SKM-1 (cell line): ENCODE data around the gene TRERF1.
"Not testable (repeated sequence)": the region's sequence is repeated elsewhere in the genome, so short reads cannot be mapped to it uniquely, and the experiment has no call there.

ENCODE experiments used
- DNase-seq: peaks from one replicate; lab custom pipeline; 2025; ENCODE audit not compliant: unreplicated experiment; lab: John Stamatoyannopoulos, UW

Gene TRERF1, protein sequence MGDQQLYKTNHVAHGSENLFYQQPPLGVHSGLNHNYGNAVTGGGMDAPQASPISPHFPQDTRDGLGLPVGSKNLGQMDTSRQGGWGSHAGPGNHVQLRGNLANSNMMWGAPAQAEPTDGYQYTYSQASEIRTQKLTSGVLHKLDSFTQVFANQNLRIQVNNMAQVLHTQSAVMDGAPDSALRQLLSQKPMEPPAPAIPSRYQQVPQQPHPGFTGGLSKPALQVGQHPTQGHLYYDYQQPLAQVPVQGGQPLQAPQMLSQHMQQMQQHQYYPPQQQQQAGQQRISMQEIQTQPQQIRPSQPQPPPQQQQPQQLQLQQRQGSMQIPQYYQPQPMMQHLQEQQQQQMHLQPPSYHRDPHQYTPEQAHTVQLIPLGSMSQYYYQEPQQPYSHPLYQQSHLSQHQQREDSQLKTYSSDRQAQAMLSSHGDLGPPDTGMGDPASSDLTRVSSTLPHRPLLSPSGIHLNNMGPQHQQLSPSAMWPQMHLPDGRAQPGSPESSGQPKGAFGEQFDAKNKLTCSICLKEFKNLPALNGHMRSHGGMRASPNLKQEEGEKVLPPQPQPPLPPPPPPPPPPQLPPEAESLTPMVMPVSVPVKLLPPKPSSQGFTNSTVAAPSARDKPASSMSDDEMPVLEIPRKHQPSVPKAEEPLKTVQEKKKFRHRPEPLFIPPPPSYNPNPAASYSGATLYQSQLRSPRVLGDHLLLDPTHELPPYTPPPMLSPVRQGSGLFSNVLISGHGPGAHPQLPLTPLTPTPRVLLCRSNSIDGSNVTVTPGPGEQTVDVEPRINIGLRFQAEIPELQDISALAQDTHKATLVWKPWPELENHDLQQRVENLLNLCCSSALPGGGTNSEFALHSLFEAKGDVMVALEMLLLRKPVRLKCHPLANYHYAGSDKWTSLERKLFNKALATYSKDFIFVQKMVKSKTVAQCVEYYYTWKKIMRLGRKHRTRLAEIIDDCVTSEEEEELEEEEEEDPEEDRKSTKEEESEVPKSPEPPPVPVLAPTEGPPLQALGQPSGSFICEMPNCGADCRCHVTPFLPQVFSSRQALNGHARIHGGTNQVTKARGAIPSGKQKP (N-terminal part only)

DNA sequence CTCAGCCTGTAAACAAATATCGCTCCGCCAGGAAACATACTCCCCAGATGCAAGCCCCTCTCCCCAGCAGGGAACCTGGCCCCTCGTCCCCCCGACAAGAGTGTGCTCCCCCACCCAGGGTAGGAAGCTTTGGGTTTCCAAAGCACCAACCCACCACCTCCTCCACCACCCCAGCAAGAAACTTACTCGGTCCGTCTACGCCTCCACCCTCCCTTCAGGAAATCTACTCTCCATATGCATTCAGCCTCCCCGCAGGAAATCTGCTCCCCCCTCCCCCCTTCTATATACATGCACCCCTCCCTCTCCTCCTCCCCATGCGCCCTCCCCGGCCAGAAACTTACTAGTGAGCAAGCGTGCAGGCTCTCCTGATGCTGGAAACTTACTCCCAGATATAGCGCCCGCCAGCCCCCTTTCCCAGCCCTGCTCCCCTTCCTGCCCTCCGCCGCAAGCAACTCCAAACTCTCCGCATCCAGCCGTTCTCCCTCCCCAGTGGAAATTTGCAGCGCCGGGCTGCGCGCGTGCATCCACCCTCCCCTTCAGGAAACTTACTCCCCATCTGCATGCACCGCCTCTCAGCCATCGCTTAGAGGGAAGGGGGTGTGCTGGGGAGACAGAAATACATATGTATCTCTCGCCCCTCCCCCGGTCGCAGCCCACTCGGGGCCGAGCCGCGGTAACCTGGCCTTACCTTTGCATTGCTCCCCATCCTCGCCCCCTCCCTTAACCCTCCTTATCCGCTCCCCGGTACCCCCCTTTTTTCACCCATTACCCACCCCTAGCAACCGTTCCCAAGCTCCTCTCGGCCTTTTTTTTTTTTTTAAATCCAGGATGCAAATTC is at the start of gene TRERF1:
TRERF1 (minus strand) TSS at position 594 of the 838 bp plus-strand sequence. CDS start 182,336 bp downstream, outside the sequence.
- DNase-seq: peak; percentile 75

DNA sequence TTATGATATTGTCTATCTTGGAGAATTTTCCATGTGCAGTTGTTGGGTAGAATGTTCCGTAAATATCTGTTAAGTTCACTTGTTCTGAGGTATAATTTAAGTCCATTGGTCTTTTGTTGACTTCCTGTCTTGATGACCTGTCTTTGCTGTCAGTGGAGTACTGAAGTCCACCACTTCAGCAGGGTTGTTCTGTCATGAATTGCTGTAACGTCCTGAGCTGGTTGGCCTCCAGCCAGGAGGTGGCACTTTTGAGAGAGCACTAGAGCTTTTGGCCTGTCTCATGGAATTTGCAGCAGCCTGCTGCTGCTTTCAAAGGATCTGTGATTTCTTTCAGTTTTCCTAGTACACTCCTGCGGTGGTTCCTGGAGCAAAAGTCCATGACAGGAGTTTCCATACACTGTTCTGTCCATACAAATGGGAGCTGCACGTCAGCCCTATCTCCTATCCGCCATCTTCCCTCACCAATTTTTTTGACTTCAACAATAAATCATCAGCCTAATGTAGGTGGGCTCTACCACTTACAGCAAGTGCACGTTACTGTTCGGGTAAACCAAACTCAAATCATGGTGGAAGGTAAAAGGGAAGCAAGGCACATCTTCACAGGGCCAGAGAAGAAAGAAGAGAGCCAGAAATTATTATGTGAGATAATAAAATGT is 46.9 kb upstream of the TRERF1 start:
- no peak for DNase-seq

DNA sequence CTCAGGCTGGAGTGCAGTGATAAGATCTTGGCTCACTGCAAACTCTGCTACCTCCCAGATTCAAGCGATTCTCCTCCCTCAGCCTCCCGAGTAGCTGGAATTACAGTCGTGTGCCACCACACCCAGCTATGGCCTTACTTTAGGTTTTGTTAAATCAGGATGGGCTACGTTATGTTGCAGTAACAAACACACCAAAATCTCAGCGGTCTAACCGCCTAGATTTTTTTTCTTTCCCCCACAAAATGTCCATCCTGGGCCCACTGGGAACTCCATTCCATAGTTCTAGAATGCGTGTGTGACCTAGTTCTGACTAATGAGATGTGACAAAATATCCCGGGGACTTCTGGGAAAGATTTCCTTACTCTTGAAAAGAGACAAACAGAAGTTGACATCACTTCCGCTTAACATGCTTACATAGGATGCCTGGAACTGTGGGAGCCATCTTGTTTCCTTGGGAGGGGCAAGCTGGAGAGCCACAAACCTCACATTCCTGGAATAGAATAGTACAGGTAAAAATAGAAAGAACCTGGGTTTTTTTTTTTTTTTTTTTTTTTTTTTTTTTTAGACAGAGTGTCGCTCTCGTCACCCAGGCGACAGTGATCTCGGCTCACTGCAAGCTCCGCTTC is 42.3 kb upstream of the TRERF1 start:
- no peak for DNase-seq

DNA sequence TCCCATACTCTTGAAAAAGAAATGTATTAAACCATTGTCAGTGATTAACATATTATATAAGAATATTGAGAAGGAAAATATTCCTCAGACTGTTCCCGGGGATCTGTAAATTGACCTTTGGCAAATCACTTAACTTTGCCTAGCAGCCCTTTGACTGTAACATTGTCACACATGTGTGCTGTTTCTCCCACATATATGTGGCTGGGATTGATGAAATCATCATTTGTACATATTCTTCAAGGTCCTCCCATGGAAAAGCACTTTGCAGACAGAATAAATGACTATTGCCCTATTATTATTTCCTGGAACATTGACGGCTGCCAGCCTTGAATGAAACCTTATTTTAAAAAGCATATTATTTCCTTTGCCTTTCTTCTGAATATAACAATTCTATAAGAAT is 36.4 kb upstream of the TRERF1 start:
- no peak for DNase-seq

DNA sequence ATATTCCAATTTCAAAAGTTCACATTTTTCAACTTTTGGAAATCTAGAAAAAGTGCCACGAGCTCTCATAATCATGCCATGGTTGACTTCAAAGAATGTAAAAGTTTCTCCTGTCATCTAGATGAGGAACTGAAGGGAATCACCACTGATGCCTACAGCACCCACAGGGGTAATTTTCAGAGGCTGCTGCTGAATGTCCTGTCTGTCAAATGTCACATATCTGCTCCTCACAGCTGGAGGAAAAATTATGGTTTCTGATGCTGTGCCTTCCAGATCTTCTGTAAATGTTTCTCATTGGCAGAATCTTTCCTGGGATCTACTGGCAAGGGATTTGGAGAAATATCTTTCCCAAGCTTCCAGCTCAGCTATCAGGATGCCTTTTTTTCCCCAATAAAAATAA is 32.5 kb upstream of the TRERF1 start:
- no peak for DNase-seq

DNA sequence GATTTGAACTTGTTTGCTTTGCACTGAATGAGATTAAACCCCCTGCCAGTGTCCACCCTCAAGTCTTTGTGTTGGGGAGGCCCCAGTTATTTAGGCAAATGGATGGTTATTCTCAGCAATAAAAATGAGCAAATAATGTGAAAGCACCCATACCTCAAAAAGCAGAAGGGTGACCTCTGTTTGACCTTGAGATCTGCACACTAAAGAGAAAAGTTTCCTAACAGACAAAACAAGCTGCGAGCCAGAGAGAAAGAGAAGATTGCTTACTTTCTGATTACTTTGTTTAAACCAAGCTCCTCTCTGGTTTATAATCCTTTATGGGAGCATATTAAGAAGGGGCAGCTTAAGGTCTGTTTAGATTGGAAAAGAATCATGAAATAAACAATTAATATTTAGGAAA is 30.4 kb upstream of the TRERF1 start:
- DNase-seq: no peak

DNA sequence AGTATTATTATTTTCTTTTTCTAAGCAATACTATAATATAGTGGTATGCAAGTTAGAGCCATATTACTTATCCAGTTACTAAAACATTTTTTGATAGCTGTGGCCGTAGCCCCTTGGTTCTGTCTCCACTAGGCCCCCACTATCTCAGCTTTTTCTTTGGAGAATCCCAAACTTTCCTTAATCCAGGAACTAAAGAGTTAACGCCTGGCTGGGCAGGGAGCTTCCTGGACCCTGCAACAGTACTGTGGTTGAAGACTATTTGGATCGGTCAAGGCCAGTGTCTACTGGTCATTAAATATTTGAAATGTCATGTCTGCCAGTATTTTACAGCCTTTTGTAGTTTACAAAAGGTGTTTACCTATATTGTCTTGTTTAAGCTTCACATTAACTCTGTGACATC is 20.0 kb upstream of the TRERF1 start:
- no peak for DNase-seq

DNA sequence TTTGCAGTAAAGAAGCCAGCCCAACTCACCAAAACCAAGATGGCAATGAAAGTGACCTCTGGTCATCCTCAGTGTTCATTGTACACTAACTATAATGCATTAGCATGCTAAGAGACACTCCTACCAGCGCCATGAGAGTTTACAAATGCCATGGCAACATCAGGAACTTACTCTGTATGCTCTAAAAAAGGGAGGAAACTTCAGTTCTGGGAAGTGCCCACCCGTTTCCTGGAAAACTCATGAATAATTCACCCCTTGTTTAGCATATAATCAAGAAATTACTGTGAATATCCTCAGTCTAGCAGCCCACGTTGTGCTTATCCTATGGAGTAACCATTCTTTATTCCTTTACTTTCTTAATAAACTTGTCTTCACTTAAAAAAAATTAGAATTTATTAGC is 19.4 kb upstream of the TRERF1 start:
- DNase-seq: no peak

DNA sequence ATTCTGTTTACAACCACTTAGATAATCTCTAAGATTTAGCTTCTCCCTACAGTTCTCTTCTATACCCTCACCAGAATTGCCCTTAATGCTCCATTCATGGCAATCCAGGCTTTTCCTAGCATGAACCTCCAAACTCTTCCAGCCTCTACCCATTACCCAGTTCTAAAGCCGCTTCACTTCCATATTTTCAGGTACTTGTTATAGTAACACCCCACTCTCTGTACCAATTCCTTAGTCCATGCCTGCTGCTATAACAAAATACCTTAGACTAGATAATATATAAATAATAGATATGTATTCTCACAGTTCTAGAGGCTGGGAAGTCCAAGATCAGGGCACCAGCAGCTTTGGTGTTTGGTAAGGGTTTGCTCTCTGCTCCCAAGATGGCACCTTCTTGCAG is 16.5 kb upstream of the TRERF1 start:
- DNase-seq: no peak

DNA sequence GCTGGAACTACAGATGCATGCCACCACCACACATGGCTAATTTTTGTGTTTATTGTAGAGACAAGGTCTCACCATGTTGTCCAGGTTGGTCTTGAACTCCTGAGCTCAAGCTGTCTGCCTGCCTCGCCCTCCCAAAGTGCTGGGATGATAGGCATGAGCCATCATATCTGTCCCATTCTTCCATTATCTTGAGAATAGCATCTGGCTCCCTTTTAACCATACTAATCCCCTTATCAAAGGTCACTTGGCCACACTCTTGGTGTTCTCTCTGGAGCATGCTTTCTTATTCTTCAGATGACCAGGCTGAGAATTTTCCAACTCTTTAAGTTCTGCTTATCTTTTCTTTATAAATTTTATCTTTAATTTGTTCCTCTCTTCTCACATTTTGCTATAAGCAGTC is 15.9 kb upstream of the TRERF1 start:
- no peak for DNase-seq

DNA sequence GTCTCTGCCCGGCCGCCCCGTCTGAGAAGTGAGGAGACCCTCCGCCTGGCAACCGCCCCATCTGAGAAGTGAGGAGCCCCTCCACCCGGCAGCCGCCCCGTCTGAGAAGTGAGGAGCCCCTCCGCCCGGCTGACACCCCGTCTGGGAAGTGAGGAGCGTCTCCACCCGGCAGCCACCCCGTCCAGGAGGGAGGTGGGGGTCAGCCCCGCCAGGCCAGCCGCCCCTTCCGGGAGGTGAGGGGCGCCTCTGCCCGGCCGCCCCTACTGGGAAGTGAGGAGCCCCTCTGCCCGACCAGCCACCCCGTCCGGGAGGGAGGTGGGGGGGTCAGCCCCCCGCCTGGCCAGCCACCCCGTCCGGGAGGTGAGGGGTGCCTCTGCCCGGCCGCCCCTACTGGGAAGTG is 14.7 kb upstream of the TRERF1 start:
- DNase-seq: not testable (repeated sequence)

DNA sequence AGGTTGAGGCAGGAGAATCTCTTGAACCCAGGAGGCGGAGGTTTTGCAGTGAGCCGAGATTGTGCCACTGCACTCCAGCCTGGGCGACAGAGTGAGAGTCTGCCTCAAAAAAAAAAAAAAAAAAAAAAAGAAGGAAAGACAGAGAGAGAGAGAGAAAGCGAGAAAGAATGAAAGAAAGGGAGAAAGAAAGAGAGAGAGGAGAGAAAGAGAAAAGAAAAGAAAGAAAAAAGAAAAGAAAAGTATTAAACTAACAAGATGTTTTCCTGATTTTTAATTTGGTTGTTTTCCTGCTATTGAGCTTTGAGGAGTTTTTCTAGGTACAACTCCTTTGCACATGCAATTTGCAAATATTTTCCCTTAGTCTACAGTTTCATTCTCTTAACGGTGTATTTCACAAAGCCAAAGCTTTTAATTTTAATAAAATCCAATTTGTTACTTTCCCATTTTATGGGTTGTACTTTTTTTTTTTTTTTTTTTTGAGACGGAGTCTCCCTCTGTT is 10.8 kb upstream of the TRERF1 start:
- DNase-seq: no peak

DNA sequence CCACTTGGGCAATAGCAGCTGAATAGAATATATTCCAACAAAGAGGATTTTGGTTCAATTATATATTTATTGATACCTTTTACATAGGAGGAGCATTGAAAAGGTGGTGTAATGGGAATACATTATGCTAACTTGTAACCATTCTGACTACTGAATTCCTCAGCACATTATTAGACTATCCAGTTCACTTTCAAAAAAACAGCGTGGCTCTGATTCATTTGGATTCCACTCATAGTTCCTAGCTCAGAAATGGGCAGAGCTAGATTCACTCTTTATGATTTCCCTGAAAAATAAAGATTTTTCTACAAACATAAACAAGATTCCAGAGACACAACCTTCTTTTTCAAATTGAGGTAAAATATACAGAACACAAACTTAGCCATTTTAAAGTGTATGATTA is 9.2 kb upstream of the TRERF1 start:
- DNase-seq: no peak

DNA sequence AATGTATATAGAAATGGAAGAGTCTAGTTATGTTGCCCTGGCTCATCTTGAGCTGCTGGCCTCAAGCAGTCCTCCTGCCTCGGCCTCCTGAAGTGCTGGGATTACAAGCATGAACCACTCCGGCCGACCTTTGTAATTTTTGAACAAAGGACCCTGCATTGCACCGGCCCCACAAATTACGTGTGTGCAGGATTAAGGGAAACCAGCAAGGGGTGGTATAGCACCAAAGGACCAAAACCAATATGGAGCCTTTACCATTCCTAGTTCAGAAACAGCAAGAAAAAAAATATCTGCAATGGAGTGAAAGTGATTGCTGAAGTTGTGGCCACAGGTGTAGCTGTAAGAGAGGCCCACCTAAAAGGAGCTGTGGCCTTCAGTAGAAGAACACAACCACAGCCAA is 8.2 kb upstream of the TRERF1 start:
- no peak for DNase-seq

DNA sequence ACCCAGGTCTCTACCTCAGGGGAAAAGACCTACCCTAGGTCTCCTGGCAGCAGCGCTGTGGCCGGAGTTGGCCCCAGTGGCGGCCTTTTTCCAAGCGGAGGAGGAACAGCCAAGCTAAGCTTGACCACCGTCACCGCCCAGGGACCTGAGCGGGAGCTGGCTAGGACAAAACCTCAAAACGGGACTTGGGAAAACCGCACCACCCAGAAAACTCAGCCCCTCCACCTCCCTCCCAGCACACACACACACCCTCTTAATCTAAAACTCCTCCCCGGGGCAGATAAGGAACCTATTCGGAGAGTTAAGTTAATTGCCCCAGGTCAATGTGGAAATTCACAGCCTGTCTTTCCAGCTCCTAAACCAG is 2.7 kb upstream of the TRERF1 start:
- no peak for DNase-seq

DNA sequence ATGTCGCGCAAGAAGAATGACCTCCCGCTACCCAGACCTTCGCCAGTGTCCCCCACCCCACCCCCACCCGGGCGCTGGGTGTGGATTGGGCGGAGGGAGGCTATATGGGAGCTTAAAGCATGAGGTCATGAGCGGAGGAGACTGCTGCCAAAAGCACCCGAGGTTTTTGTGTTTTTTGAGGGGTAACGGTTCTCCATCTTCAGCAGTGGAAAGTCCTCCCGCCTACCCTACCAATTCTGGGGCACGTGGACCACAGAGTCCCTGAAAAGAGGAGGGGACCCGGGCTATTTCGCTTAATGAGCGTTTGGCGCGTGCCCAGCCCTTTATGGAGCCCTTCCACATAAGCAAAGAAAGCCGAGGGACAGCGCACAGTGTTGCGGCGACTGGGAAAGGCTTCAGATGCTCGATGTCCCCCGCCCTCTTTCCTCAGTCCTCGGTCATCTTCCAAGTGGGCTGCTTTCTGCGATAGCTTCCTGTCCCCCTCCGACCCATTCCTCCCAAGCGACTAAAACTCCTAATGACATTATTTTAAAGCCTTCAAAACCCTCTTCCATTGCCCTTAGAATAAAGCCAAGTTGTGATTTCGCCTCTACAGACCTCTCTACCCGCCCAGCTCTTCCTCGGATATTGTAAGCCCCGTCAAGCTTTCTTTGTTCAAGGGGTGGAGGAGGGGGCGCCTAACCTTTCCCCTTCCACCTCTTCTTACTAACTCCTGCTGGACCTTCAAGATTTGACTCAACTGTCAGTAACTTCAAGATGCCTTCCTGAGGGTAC is 2.1 kb upstream of the TRERF1 start:
- no peak for DNase-seq

DNA sequence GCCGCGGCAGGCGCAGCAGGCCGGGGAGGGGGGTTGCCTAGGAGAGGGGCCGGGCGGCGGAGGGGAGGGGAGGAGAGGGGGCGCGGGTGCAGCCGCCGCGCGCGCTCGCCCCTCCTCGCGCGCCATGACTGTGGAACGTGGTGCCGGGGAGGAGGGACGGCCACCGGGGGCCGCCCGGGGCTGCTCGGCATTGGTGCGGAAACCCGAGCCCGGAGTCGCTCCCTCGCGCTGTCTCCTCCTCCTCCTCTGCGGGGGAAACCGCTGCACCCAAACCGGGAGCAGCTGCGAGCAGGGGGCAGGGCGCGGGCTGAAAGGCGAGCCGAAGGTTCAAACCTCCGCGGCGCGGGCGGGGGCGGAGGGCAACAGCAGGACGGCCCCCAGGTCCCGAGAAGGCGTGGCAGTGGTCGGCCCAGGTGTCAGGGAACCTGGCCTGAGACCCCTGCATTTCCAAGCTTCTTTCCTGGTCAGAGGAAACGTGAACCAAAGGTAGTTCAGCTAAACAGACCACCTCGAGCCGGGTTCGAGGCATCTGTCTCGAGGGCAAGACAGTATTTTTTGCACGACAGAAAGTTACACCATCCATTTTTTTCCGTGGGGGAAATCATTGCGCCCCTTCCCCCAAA is 1.4 kb upstream of the TRERF1 start:
- DNase-seq: peak; percentile 40

DNA sequence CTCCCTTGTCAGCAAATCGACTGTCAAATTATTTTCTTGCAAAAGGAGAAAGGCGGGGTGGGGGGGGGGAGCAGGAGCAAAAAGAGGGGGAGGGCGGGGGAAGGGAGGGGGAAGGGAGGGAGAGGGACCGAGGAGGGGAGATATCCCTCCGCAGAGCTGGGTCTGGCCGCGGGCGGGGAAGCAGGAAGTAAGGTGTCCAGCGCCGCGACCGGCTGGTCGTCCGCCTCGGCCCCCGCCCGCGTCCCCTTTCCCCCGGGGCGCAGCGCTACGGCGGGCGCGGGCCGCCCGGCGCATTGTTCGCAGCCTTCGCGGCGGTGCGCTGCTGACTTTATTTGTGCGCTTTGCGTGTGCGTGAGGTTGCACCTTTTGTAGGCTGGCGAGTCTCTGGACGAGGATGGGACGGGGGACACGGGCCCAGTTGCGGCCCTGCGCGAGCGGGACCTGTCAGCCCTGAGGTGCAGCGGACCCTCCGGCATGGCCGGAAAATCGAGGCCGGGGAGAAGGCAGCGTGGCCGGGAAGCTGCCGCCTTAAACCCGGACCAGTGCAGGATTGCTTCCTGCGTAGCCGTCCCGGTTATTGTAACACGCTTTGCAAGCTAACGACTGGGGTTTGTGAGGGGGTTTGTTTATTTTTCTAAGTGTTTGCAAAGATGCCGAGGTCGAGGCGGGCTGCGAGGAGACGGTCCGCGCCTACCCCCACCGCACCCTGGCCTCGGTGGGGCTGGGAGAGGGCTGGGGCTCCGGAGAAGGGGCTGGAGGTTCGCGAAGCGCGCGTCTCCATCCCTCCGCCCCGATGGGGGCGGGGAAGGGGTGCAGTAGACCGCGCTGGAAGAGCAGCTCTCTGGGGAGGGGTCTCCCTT is 675 bp upstream of the TRERF1 start:
- peak; percentile 73 for DNase-seq
